ENCODE results near the gene EFNA2.

EFNA2 gene

DNA sequence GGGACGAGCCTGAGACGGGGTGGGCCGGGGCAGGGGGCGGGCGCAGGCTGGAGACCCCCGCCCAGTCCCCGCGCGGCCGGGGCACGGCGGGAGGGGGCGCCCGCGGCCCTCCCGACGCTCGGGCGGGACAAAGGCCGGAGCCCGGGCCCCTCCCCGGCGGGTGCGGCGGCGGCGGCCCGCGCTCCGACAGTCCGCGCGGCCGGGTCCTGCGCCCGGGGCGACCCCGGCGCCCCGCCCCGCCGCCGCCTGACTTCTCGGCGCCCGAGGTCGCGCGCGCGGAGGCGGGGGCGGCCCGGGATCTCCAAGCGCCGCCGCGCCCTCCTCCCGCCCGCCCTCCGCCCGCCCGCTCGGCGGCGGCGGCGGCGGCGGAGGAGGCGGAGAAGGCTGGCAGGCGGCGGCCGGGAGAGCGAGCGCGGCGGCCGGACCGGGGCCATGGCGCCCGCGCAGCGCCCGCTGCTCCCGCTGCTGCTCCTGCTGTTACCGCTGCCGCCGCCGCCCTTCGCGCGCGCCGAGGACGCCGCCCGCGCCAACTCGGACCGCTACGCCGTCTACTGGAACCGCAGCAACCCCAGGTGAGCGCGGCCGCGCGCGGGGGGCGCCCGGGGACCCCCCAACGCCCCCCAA is at the start of gene EFNA2:
Gene EFNA2, plus strand, starts transcription at position 137 of the 624 bp plus-strand sequence. Its CDS starts 296 bp downstream, at position 433.
- H3K4me1 ChIP-seq (ENCODE audit: control insufficient read depth, insufficient read depth, low read length) = peaks cover 43% of the 10 kb centered on the region
- no peak within 1 kb of the TSS for H3K4me3 ChIP-seq (ENCODE audit: low read length)
- no peaks in the 10 kb centered on the region for H3K36me3 ChIP-seq (ENCODE audit: control insufficient read depth, insufficient read depth, low read length)
- peaks cover 54% of the 10 kb centered on the region for H3K27me3 ChIP-seq (ENCODE audit: control insufficient read depth, insufficient read depth, low read length)
- no peaks in the 10 kb centered on the region for H3K9me3 ChIP-seq (ENCODE audit: control insufficient read depth, low read length)
- no peak within 1 kb of the TSS for H3K9ac ChIP-seq (ENCODE audit: low read length)

DNA sequence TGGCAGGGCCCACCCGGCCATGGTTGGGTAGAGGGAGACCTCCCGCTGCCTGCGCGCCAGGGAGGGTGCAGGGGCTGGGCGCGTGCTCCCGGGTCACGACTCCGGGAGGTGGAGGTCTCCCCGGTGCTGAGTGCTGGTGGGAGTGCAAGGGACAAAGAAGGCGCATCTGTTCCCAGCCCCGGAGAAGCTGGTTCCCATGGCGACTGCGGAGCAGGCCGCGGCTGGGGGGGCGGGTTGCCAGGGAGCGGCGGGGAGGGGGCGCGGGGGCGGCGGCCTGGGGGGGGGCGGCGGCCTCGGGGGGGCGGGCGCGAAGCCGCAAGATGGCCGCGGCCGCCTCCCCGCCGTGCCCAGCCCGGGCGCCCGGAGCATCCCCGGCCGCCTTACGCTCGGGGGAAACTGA is 49.1 kb upstream of the EFNA2 start:
- Histone ChIP-seq H3K4me3 (ENCODE audit: low read length) (no peak overlapping the region), H3K9me3 (ENCODE audit: control insufficient read depth, low read length) (no peaks in the 10 kb centered on the region), H3K4me1 (ENCODE audit: control insufficient read depth, insufficient read depth, low read length) (peaks cover 45% of the 10 kb centered on the region), H3K36me3 (ENCODE audit: control insufficient read depth, insufficient read depth, low read length) (no peaks in the 10 kb centered on the region), H3K27me3 (ENCODE audit: control insufficient read depth, insufficient read depth, low read length) (peaks cover 33% of the 10 kb centered on the region), H3K9ac (ENCODE audit: low read length) (no peak overlapping the region)

DNA sequence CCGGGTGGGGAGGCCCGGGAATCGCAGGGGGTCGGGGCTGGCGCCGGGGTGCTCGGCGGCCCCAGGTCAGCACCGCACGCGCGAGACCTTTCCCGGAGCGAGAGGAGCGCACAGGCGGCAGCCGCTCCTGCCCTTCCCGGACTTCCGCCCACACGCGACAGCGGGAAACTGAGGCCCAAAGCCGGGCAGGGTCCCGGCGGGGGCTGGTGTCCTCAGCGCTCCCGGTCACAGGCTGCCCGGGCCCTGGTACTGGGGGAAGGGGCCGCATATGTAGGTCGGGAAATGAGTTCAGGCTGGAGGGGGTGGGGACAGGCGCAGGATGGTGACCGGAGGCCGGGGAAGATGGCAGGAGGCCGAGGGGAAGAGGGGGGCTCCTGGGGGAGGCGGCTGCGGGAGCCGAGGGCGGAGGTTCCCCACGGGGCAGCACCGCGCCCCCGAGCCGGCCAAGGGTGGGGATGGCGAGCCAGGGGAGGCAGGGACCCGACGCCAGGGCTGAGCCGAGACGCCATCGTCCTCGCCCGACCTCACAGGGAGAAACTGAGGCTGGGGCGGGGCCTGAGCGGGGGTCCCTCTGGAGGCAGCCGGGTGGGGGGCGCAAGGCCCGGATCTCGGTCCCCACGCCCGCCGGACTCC is 48.5 kb upstream of the EFNA2 start:
- peaks cover 42% of the 10 kb centered on the region for H3K4me1 ChIP-seq (ENCODE audit: control insufficient read depth, insufficient read depth, low read length)
- peak overlapping the region; percentile 8 for H3K9ac ChIP-seq (ENCODE audit: low read length)
- H3K9me3 ChIP-seq (ENCODE audit: control insufficient read depth, low read length) = no peaks in the 10 kb centered on the region
- no peak overlapping the region for H3K4me3 ChIP-seq (ENCODE audit: low read length)
- peaks cover 33% of the 10 kb centered on the region for H3K27me3 ChIP-seq (ENCODE audit: control insufficient read depth, insufficient read depth, low read length)
- no peaks in the 10 kb centered on the region for H3K36me3 ChIP-seq (ENCODE audit: control insufficient read depth, insufficient read depth, low read length)

GRCh38 chr19:1237754-1238368 is 47.8 kb upstream of the EFNA2 start, which contains the start of gene CBARP:
Gene CBARP, minus strand, starts transcription at chr19:1238005. Its CDS starts 1,905 bp downstream, at chr19:1236100.
- Histone ChIP-seq H3K27me3 (ENCODE audit: control insufficient read depth, insufficient read depth, low read length) (peaks cover 28% of the 10 kb centered on the region), H3K9me3 (ENCODE audit: control insufficient read depth, low read length) (no peaks in the 10 kb centered on the region), H3K4me3 (ENCODE audit: low read length) (no peak within 1 kb of the TSS), H3K4me1 (ENCODE audit: control insufficient read depth, insufficient read depth, low read length) (peaks cover 42% of the 10 kb centered on the region), H3K9ac (ENCODE audit: low read length) (peak within 1 kb of the TSS; percentile 8), H3K36me3 (ENCODE audit: control insufficient read depth, insufficient read depth, low read length) (no peaks in the 10 kb centered on the region)

- Histone ChIP-seq H3K4me1 (ENCODE audit: control insufficient read depth, insufficient read depth, low read length) (peaks cover 42% of the 10 kb centered on the region), H3K4me3 (ENCODE audit: low read length) (no peak overlapping the region), H3K36me3 (ENCODE audit: control insufficient read depth, insufficient read depth, low read length) (peaks cover 4% of the 10 kb centered on the region), H3K9ac (ENCODE audit: low read length) (no peak overlapping the region), H3K9me3 (ENCODE audit: control insufficient read depth, low read length) (no peaks in the 10 kb centered on the region), H3K27me3 (ENCODE audit: control insufficient read depth, insufficient read depth, low read length) (peaks cover 28% of the 10 kb centered on the region)
These were observed 47.0 kb upstream of the EFNA2 start for GRCh38 chr19:1238369-1239303.

DNA sequence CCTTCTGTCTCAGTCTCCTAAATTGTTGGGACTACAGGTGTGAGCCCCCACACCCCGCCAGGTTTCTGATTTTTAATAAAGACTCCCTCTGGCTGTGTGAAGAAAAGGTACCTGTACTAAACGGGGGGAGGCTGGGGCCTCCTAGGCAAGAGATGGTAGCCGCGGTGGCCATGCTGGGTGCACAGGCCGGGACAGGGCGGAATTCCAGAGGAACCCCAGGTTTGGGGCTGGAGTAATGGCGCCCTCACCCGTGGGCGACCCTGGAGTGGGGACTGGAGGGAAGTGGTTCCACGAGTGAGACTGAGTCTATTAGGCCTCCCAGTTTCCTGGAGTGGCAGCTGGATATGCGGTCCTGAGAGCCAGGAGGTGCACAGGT is 46.3 kb upstream of the EFNA2 start:
- no peak overlapping the region for H3K9ac ChIP-seq (ENCODE audit: low read length)
- H3K27me3 ChIP-seq (ENCODE audit: control insufficient read depth, insufficient read depth, low read length) = peaks cover 28% of the 10 kb centered on the region
- H3K4me1 ChIP-seq (ENCODE audit: control insufficient read depth, insufficient read depth, low read length) = peaks cover 47% of the 10 kb centered on the region
- no peaks in the 10 kb centered on the region for H3K9me3 ChIP-seq (ENCODE audit: control insufficient read depth, low read length)
- no peak overlapping the region for H3K4me3 ChIP-seq (ENCODE audit: low read length)
- H3K36me3 ChIP-seq (ENCODE audit: control insufficient read depth, insufficient read depth, low read length) = peaks cover 7% of the 10 kb centered on the region

DNA sequence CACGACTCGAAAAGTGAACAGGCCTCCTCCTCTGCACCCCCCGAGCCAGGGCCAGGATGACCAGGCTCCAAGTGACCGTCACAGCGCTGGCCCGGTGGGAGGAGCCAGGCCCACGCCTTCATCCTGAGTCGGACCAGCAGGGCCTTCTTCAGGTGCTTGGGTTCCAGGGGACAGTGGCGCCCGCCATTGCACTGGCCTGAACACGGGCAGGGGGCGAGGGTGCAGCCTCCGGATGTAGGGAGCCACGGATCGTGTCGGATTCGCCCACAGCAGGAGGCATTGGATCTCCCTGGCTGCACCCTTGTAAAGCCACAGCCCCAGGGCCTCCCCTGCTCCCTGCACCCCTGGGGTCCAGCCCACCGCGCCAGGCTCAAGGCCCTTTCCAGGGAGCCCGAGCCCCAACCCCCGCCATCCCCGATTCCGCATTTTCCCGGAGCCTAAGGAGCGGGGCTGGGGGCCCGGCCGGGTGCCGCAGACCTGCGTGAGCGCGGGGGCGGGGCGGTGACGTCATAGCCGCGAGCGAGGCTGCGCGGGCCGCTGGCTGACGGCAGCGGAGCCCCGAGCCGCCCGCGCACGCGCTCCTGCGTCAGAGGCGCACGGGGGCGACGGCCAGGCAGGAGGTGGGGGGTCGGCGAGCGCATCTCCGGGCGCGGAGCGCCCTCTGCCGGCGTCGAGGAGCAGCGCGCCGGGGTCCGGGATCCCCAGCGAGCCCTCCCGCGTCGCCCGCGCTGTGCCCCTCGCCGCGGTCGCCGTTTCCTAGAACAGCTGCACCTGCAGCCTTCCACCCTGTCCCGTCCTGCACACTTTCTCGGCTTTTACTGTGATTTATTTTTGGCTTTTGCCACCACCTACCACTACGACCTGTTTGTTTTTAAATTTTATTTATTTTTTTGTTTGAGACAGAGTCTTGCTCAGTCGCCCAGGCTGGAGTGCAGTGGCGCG is 45.6 kb upstream of the EFNA2 start:
- H3K9me3 ChIP-seq (ENCODE audit: control insufficient read depth, low read length) = no peaks in the 10 kb centered on the region
- H3K9ac ChIP-seq (ENCODE audit: low read length) = no peak overlapping the region
- peaks cover 28% of the 10 kb centered on the region for H3K27me3 ChIP-seq (ENCODE audit: control insufficient read depth, insufficient read depth, low read length)
- H3K36me3 ChIP-seq (ENCODE audit: control insufficient read depth, insufficient read depth, low read length) = peaks cover 7% of the 10 kb centered on the region
- H3K4me3 ChIP-seq (ENCODE audit: low read length) = no peak overlapping the region
- peaks cover 51% of the 10 kb centered on the region for H3K4me1 ChIP-seq (ENCODE audit: control insufficient read depth, insufficient read depth, low read length)

- H3K36me3 ChIP-seq (ENCODE audit: control insufficient read depth, insufficient read depth, low read length) = peaks cover 7% of the 10 kb centered on the region
- H3K27me3 ChIP-seq (ENCODE audit: control insufficient read depth, insufficient read depth, low read length) = peaks cover 23% of the 10 kb centered on the region
- peak overlapping the region; percentile 77 for H3K9ac ChIP-seq (ENCODE audit: low read length)
- H3K4me1 ChIP-seq (ENCODE audit: control insufficient read depth, insufficient read depth, low read length) = peaks cover 59% of the 10 kb centered on the region
- H3K9me3 ChIP-seq (ENCODE audit: control insufficient read depth, low read length) = no peaks in the 10 kb centered on the region
- H3K4me3 ChIP-seq (ENCODE audit: low read length) = no peak overlapping the region
These were observed 44.7 kb upstream of the EFNA2 start for GRCh38 chr19:1240925-1241324.

GRCh38 chr19:1241417-1242095 is 44.1 kb upstream of the EFNA2 start, which contains the start of gene ATP5F1D:
Gene ATP5F1D, plus strand, starts transcription at chr19:1241751. Its CDS starts 100 bp downstream, at chr19:1241851.
- Histone ChIP-seq H3K27me3 (ENCODE audit: control insufficient read depth, insufficient read depth, low read length) (peaks cover 17% of the 10 kb centered on the region), H3K4me1 (ENCODE audit: control insufficient read depth, insufficient read depth, low read length) (peaks cover 65% of the 10 kb centered on the region), H3K4me3 (ENCODE audit: low read length) (peak within 1 kb of the TSS; percentile 32)

GRCh38 chr19:1243768-1244692 is 41.6 kb upstream of the EFNA2 start:
- Histone ChIP-seq H3K4me1 (ENCODE audit: control insufficient read depth, insufficient read depth, low read length) (peaks cover 68% of the 10 kb centered on the region), H3K27me3 (ENCODE audit: control insufficient read depth, insufficient read depth, low read length) (peaks cover 1% of the 10 kb centered on the region), H3K9me3 (ENCODE audit: control insufficient read depth, low read length) (no peaks in the 10 kb centered on the region), H3K36me3 (ENCODE audit: control insufficient read depth, insufficient read depth, low read length) (peaks cover 7% of the 10 kb centered on the region), H3K9ac (ENCODE audit: low read length) (peak overlapping the region; percentile 70), H3K4me3 (ENCODE audit: low read length) (peak overlapping the region; percentile 25)

More at GRCh38 chr19:1241417-1242095, 44.1 kb upstream of the EFNA2 start, which contains the start of gene ATP5F1D:
- Histone ChIP-seq H3K36me3 (ENCODE audit: control insufficient read depth, insufficient read depth, low read length) (peaks cover 7% of the 10 kb centered on the region), H3K9me3 (ENCODE audit: control insufficient read depth, low read length) (no peaks in the 10 kb centered on the region), H3K9ac (ENCODE audit: low read length) (peak within 1 kb of the TSS; percentile 77)
